GM23338 (cell line): ENCODE data around the gene PITPNC1.

Experiments used
- EZH2 ChIP-seq: fragments of 200-600 bp; sonication (generic); IDR thresholded peaks from one replicate; pipeline ENCODE4 v1.8.0; 2017; ENCODE audit warnings: antibody characterized with exemption, mild to moderate bottlenecking, low read depth; ENCODE audit not compliant: unreplicated experiment
- JUNB ChIP-seq: IDR thresholded peaks from one replicate; pipeline ENCODE4 v1.6.1; 2016; ENCODE audit warnings: antibody characterized with exemption; ENCODE audit not compliant: unreplicated experiment
- POLR2AphosphoS5 ChIP-seq: IDR thresholded peaks from 2 replicates; pipeline ENCODE4 v1.6.1; 2016; ENCODE audit warnings: antibody characterized with exemption, low read depth
- ZNF114 ChIP-seq: fragments of 250-450 bp; sonication (Bioruptor Pico); IDR thresholded peaks from 2 replicates; pipeline ENCODE4 v1.5.0; 2020; ENCODE audit warnings: mild to moderate bottlenecking, moderate library complexity
- TF ChIP-seq, protein P1 (sequence below), 2 experiments: fragments of 200-600 bp in 1 of 2; sonication (generic) in 1 of 2; conservative IDR thresholded peaks; 2 replicates each; pipeline versions ENCODE4 v1.5.1 to v1.6.1; 2016 to 2017; ENCODE audit warnings: antibody characterized with exemption in 2 of 2, low read depth in 2 of 2, mild to moderate bottlenecking in 2 of 2, moderate library complexity in 1 of 2
- TF ChIP-seq, protein P2 (sequence below): IDR thresholded peaks from one replicate; pipeline ENCODE4 v1.6.1; 2018; ENCODE audit warnings: antibody characterized with exemption; ENCODE audit not compliant: unreplicated experiment
- TF ChIP-seq, protein P3 (sequence below): IDR thresholded peaks from 2 replicates; pipeline ENCODE4 v1.6.1; 2016; ENCODE audit warnings: antibody characterized with exemption

DNA sequence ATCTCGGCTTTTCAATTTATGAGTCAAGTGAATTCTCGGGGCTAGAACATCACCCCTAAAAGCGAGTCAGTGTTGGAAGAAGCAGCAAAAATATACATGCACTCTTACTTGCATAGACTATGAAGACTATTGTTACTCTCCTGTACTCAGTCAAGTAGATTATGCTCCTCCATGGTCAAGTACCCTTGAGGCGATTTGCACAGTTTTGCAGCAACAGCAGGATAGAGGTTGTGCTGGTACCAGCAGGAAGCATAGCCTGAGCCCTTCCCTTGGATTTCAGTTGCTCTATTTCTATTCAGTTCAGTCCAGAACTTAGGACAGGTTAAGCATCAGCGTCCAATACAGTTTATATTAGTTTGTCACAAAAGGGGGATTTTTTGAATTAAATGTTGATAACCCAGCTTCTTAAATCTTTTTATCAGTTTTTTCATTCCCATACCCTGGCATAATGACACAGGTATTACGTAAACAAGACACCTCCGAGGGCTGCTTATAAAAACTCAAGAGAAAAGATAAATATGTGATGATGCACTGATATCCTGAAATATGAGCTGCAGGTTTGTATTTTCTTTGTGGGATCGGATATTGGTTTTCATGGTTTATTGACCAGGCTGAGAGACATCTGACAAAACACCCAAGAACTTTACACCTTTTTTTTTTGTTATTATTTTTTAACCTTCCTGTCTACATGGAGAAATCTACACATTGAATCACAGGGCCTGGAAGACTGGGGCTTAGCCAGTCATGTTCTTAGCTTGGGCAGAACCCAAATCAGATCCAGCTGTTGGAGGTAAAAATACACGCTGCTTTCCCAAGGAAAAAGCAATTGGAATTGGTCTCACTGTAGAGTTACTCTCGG lies 144.1 kb downstream of the PITPNC1 start:
- TF ChIP-seq, protein P1, sequence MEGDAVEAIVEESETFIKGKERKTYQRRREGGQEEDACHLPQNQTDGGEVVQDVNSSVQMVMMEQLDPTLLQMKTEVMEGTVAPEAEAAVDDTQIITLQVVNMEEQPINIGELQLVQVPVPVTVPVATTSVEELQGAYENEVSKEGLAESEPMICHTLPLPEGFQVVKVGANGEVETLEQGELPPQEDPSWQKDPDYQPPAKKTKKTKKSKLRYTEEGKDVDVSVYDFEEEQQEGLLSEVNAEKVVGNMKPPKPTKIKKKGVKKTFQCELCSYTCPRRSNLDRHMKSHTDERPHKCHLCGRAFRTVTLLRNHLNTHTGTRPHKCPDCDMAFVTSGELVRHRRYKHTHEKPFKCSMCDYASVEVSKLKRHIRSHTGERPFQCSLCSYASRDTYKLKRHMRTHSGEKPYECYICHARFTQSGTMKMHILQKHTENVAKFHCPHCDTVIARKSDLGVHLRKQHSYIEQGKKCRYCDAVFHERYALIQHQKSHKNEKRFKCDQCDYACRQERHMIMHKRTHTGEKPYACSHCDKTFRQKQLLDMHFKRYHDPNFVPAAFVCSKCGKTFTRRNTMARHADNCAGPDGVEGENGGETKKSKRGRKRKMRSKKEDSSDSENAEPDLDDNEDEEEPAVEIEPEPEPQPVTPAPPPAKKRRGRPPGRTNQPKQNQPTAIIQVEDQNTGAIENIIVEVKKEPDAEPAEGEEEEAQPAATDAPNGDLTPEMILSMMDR (conservative IDR thresholded peaks at IDR 0.05; ENCODE audit: low read depth in 2 of 2) = no peak
- TF ChIP-seq EZH2 (no peak), JUNB (no peak), POLR2AphosphoS5 (no peak), ZNF114 (CRISPR knock-in tag) (no peak)
- TF ChIP-seq, protein P2, sequence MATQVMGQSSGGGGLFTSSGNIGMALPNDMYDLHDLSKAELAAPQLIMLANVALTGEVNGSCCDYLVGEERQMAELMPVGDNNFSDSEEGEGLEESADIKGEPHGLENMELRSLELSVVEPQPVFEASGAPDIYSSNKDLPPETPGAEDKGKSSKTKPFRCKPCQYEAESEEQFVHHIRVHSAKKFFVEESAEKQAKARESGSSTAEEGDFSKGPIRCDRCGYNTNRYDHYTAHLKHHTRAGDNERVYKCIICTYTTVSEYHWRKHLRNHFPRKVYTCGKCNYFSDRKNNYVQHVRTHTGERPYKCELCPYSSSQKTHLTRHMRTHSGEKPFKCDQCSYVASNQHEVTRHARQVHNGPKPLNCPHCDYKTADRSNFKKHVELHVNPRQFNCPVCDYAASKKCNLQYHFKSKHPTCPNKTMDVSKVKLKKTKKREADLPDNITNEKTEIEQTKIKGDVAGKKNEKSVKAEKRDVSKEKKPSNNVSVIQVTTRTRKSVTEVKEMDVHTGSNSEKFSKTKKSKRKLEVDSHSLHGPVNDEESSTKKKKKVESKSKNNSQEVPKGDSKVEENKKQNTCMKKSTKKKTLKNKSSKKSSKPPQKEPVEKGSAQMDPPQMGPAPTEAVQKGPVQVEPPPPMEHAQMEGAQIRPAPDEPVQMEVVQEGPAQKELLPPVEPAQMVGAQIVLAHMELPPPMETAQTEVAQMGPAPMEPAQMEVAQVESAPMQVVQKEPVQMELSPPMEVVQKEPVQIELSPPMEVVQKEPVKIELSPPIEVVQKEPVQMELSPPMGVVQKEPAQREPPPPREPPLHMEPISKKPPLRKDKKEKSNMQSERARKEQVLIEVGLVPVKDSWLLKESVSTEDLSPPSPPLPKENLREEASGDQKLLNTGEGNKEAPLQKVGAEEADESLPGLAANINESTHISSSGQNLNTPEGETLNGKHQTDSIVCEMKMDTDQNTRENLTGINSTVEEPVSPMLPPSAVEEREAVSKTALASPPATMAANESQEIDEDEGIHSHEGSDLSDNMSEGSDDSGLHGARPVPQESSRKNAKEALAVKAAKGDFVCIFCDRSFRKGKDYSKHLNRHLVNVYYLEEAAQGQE = no peak
- TF ChIP-seq, protein P3, sequence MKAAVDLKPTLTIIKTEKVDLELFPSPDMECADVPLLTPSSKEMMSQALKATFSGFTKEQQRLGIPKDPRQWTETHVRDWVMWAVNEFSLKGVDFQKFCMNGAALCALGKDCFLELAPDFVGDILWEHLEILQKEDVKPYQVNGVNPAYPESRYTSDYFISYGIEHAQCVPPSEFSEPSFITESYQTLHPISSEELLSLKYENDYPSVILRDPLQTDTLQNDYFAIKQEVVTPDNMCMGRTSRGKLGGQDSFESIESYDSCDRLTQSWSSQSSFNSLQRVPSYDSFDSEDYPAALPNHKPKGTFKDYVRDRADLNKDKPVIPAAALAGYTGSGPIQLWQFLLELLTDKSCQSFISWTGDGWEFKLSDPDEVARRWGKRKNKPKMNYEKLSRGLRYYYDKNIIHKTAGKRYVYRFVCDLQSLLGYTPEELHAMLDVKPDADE = no peak
